Measurements from ENCODE around the gene ATF6B.

ATF6B gene

DNA sequence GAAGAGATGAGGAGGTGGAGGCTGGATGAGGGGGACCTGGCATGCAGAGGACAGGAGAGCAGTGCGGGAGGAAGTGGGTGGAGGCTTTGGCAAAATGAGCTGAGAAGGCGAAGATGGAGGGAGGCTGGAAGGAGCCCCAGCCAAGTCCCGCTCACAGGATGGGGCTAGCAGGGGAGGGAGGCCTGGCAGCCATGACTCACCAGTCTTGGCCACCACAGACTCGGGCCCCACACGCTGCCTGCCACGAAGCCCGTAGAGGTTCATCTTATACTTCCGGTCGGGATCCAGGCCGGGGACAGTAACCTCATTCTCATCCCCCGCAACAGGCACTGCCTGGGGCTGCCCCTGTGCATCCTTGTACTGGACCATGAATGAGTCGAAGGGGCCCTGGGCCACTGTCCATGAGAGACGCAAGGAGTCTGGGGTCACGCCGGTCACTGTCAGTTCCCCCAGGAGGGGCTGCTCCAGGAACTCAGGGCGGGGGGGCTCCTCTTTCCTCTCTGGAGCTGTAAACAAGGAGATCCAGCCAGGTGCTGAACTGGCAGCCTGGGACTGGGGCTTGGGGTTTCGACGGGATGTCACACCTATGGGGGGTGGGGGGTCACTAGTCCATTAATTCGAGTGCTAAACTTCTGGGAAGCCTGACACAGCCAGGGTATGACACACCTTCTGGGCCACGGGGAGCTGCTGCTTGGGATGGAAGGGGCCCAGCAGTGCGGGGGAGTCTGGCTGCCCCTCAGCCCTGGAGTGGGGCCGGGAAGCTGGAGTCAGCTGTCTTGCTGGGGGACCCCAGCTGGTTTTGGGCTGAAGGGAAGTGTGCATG is 46.7 kb downstream of the ATF6B start:
- no peaks in the 10 kb centered on the region for H3K9me3 ChIP-seq (ENCODE audit: control insufficient read depth, low read length)
- peaks cover 42% of the 10 kb centered on the region for H3K4me1 ChIP-seq (ENCODE audit: control insufficient read depth, insufficient read depth, low read depth, low read length)
- H3K4me2 ChIP-seq (ENCODE audit: low read length, poor library complexity, severe bottlenecking) = peak overlapping the region; percentile 20
- H2BK120ac ChIP-seq (ENCODE audit: low read depth, low read length) = peak overlapping the region; percentile 42
- peak overlapping the region in 1 of 2 experiments; percentile 43 for H3K23ac ChIP-seq (ENCODE audit: low read length in 2 of 2)
- peak overlapping the region in 1 of 2 experiments; percentile 35 for H3K4me3 ChIP-seq (ENCODE audit: insufficient read depth in 1 of 2, low read depth in 1 of 2, low read length in 2 of 2)
- peak overlapping the region; percentile 87 to 98 for H2BK12ac ChIP-seq (ENCODE audit: low read length in 2 of 2)
- peak overlapping the region; percentile 68 for H2AFZ ChIP-seq (ENCODE audit: low read depth, low read length)
- peak; percentile 88 for DNase-seq
- H2AK5ac ChIP-seq (ENCODE audit: low read length, severe bottlenecking) = peak overlapping the region; percentile 71
- no peak overlapping the region for H2BK15ac ChIP-seq (ENCODE audit: low read depth, poor library complexity, severe bottlenecking)
- 39% methylated on average over 22 of the region's 22 CpGs for WGBS
- peak overlapping the region; percentile 69 to 90 for H3K18ac ChIP-seq (ENCODE audit: low read depth in 1 of 2, low read length in 2 of 2)
- H3K36me3 ChIP-seq (ENCODE audit: control insufficient read depth in 1 of 2, insufficient read depth in 2 of 2, low read depth in 1 of 2, low read length in 2 of 2) = peaks cover 0 to 73% of the 10 kb centered on the region in 2 experiments
- peak overlapping the region in 1 of 2 experiments; percentile 64 for H3K14ac ChIP-seq (ENCODE audit: low read length in 2 of 2)
- H3K79me1 ChIP-seq (replicated peaks; ENCODE audit: low read length, poor library complexity, severe bottlenecking) = no peaks in the 10 kb centered on the region
- peak overlapping the region; percentile 62 for H3K9ac ChIP-seq (ENCODE audit: low read length)
- H3K27me3 ChIP-seq (ENCODE audit: control insufficient read depth in 1 of 2, insufficient read depth in 1 of 2, low read length in 2 of 2) = peaks cover 0 to 54% of the 10 kb centered on the region in 2 experiments
- peak overlapping the region; percentile 67 for H4K91ac ChIP-seq (ENCODE audit: low read length)
- peak overlapping the region; percentile 65 to 86 for H3K4ac ChIP-seq (ENCODE audit: low read depth in 1 of 2, low read length in 2 of 2)
- H3K27ac ChIP-seq (ENCODE audit: low read length, poor library complexity, severe bottlenecking) = no peak overlapping the region
- peak overlapping the region; percentile 81 for H4K8ac ChIP-seq (ENCODE audit: low read length)
- H2BK5ac ChIP-seq (ENCODE audit: low read depth, low read length, poor library complexity, severe bottlenecking) = no peak overlapping the region

DNA sequence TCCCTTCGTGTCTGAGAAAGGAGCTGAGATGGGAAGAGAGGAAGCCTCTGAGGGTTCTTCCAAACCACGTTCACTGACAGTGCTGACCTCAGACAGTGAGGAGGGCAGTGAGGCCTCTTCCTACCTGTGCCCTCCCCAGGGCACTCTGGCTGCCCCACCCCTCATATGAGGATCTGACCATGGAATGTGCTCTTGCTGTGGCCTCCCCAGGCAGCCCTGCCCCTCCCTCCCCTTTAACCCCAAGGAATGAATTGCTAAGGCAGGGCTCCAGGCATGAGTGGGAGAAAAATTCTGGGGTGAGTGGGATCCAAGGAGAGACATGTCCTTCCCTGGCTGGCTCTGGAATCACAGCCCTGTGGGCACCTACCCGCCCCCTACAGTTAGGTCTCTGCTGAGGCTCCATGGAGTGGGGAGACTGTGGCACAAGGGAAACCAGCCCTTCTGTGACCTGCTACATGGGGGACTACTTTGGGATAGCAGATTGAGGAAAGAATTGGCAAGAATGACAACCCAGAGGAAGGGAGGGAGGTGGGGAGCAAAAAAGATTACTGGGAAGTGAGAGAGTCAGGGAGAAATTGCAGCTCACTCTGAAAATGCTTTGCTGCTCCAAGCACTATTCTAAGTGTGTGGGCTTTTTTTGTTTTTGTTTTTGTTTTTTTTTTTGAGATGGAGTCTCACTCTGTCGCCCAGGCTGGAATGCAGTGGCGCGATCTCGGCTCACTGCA is 48.3 kb downstream of the ATF6B start:
- H4K8ac ChIP-seq (ENCODE audit: low read length) = peak overlapping the region; percentile 58
- peak overlapping the region; percentile 59 for H3K9ac ChIP-seq (ENCODE audit: low read length)
- peak overlapping the region in 1 of 2 experiments; percentile 18 for H3K4ac ChIP-seq (ENCODE audit: low read depth in 1 of 2, low read length in 2 of 2)
- peak overlapping the region; percentile 14 to 74 for H3K18ac ChIP-seq (ENCODE audit: low read depth in 1 of 2, low read length in 2 of 2)
- H2AFZ ChIP-seq (ENCODE audit: low read depth, low read length) = no peak overlapping the region
- peak overlapping the region; percentile 57 for H4K91ac ChIP-seq (ENCODE audit: low read length)
- H3K9me3 ChIP-seq (ENCODE audit: control insufficient read depth, low read length) = no peaks in the 10 kb centered on the region
- H3K36me3 ChIP-seq (ENCODE audit: control insufficient read depth in 1 of 2, insufficient read depth in 2 of 2, low read depth in 1 of 2, low read length in 2 of 2) = peaks cover 0 to 73% of the 10 kb centered on the region in 2 experiments
- H3K14ac ChIP-seq (ENCODE audit: low read length in 2 of 2) = peak overlapping the region in 1 of 2 experiments; percentile 18
- H2BK120ac ChIP-seq (ENCODE audit: low read depth, low read length) = peak overlapping the region; percentile 62
- peak overlapping the region; percentile 3 for H2BK15ac ChIP-seq (ENCODE audit: low read depth, poor library complexity, severe bottlenecking)
- H3K23ac ChIP-seq (ENCODE audit: low read length in 2 of 2) = no peak overlapping the region
- no peak overlapping the region for H2AK5ac ChIP-seq (ENCODE audit: low read length, severe bottlenecking)
- H3K4me1 ChIP-seq (ENCODE audit: control insufficient read depth, insufficient read depth, low read depth, low read length) = peaks cover 46% of the 10 kb centered on the region
- no peak overlapping the region for H2BK5ac ChIP-seq (ENCODE audit: low read depth, low read length, poor library complexity, severe bottlenecking)
- H3K4me3 ChIP-seq (ENCODE audit: insufficient read depth in 1 of 2, low read depth in 1 of 2, low read length in 2 of 2) = no peak overlapping the region
- DNase-seq = no peak
- no peak overlapping the region for H3K27ac ChIP-seq (ENCODE audit: low read length, poor library complexity, severe bottlenecking)
- no peak overlapping the region for H3K4me2 ChIP-seq (ENCODE audit: low read length, poor library complexity, severe bottlenecking)
- H3K27me3 ChIP-seq (ENCODE audit: control insufficient read depth in 1 of 2, insufficient read depth in 1 of 2, low read length in 2 of 2) = peaks cover 0 to 38% of the 10 kb centered on the region in 2 experiments
- H2BK12ac ChIP-seq (ENCODE audit: low read length in 2 of 2) = peak overlapping the region; percentile 6 to 67
- WGBS = 89% methylated on average over 7 of the region's 7 CpGs
- H3K79me1 ChIP-seq (replicated peaks; ENCODE audit: low read length, poor library complexity, severe bottlenecking) = no peaks in the 10 kb centered on the region

GRCh38 chr6:32076321-32076809 is 51.7 kb downstream of the ATF6B start:
- Histone ChIP-seq H4K91ac (ENCODE audit: low read length) (no peak overlapping the region), H2BK15ac (ENCODE audit: low read depth, poor library complexity, severe bottlenecking) (no peak overlapping the region), H3K27me3 (ENCODE audit: control insufficient read depth in 1 of 2, insufficient read depth in 1 of 2, low read length in 2 of 2) (peaks cover 0 to 27% of the 10 kb centered on the region in 2 experiments), H3K4ac (ENCODE audit: low read depth in 1 of 2, low read length in 2 of 2) (no peak overlapping the region), H3K23ac (ENCODE audit: low read length in 2 of 2) (no peak overlapping the region), H3K4me1 (ENCODE audit: control insufficient read depth, insufficient read depth, low read depth, low read length) (peaks cover 36% of the 10 kb centered on the region), H2AFZ (ENCODE audit: low read depth, low read length) (no peak overlapping the region), H2BK120ac (ENCODE audit: low read depth, low read length) (no peak overlapping the region), H3K4me2 (ENCODE audit: low read length, poor library complexity, severe bottlenecking) (no peak overlapping the region), H3K9ac (ENCODE audit: low read length) (peak overlapping the region; percentile 20), H3K27ac (ENCODE audit: low read length, poor library complexity, severe bottlenecking) (peak overlapping the region; percentile 15), H3K36me3 (ENCODE audit: control insufficient read depth in 1 of 2, insufficient read depth in 2 of 2, low read depth in 1 of 2, low read length in 2 of 2) (peaks cover 0 to 78% of the 10 kb centered on the region in 2 experiments), H3K79me1 (replicated peaks; ENCODE audit: low read length, poor library complexity, severe bottlenecking) (no peaks in the 10 kb centered on the region), H3K18ac (ENCODE audit: low read depth in 1 of 2, low read length in 2 of 2) (no peak overlapping the region), H3K14ac (ENCODE audit: low read length in 2 of 2) (no peak overlapping the region), H3K9me3 (ENCODE audit: control insufficient read depth, low read length) (no peaks in the 10 kb centered on the region), H3K4me3 (ENCODE audit: insufficient read depth in 1 of 2, low read depth in 1 of 2, low read length in 2 of 2) (no peak overlapping the region), H2BK12ac (ENCODE audit: low read length in 2 of 2) (no peak overlapping the region), H4K8ac (ENCODE audit: low read length) (no peak overlapping the region), H2BK5ac (ENCODE audit: low read depth, low read length, poor library complexity, severe bottlenecking) (no peak overlapping the region), H2AK5ac (ENCODE audit: low read length, severe bottlenecking) (no peak overlapping the region)
- DNase-seq = peak; percentile 76
- WGBS = 62% methylated on average over 9 of the region's 12 CpGs

- Histone ChIP-seq H3K23ac (ENCODE audit: low read length in 2 of 2) (no peak overlapping the region), H3K18ac (ENCODE audit: low read depth in 1 of 2, low read length in 2 of 2) (no peak overlapping the region), H2BK15ac (ENCODE audit: low read depth, poor library complexity, severe bottlenecking) (no peak overlapping the region), H2BK5ac (ENCODE audit: low read depth, low read length, poor library complexity, severe bottlenecking) (no peak overlapping the region), H3K27ac (ENCODE audit: low read length, poor library complexity, severe bottlenecking) (no peak overlapping the region), H2BK12ac (ENCODE audit: low read length in 2 of 2) (no peak overlapping the region), H3K4me2 (ENCODE audit: low read length, poor library complexity, severe bottlenecking) (no peak overlapping the region), H3K4me1 (ENCODE audit: control insufficient read depth, insufficient read depth, low read depth, low read length) (peaks cover 31% of the 10 kb centered on the region), H3K4ac (ENCODE audit: low read depth in 1 of 2, low read length in 2 of 2) (no peak overlapping the region), H3K36me3 (ENCODE audit: control insufficient read depth in 1 of 2, insufficient read depth in 2 of 2, low read depth in 1 of 2, low read length in 2 of 2) (peaks cover 0 to 75% of the 10 kb centered on the region in 2 experiments), H3K9ac (ENCODE audit: low read length) (peak overlapping the region; percentile 20), H4K8ac (ENCODE audit: low read length) (peak overlapping the region; percentile 43), H3K9me3 (ENCODE audit: control insufficient read depth, low read length) (no peaks in the 10 kb centered on the region), H3K27me3 (ENCODE audit: control insufficient read depth in 1 of 2, insufficient read depth in 1 of 2, low read length in 2 of 2) (peaks cover 0 to 32% of the 10 kb centered on the region in 2 experiments), H3K4me3 (ENCODE audit: insufficient read depth in 1 of 2, low read depth in 1 of 2, low read length in 2 of 2) (no peak overlapping the region), H3K79me1 (replicated peaks; ENCODE audit: low read length, poor library complexity, severe bottlenecking) (no peaks in the 10 kb centered on the region), H2AK5ac (ENCODE audit: low read length, severe bottlenecking) (peak overlapping the region; percentile 17), H2AFZ (ENCODE audit: low read depth, low read length) (no peak overlapping the region), H2BK120ac (ENCODE audit: low read depth, low read length) (no peak overlapping the region), H4K91ac (ENCODE audit: low read length) (no peak overlapping the region), H3K14ac (ENCODE audit: low read length in 2 of 2) (no peak overlapping the region)
- WGBS = 63% methylated on average over 3 of the region's 3 CpGs
- peak; percentile 26 for DNase-seq
These were observed 52.3 kb downstream of the ATF6B start for GRCh38 chr6:32075781-32076180.
